K562 (cell line): ENCODE results near the gene NR2F1. TPM values are rescaled to one million over a fixed set of nuclear protein-coding genes. Genes with fewer than 3 reads are reported as not detected.

Experiments used
- ATAC-seq: fragments of 200-7000 bp; cut with Tn5 transposase; 3 replicates; pipeline ENCODE4 v1.9.1; 2020; ENCODE audit warnings: moderate library complexity
- BruUV-seq: library from RNA; stranded (reverse); fragments of 400-500 nt; replicated peaks from 2 replicates; lab custom pipeline; 2021; lab: Mats Ljungman, UMichigan
- CTCF ChIA-PET: fragments of 300-600 bp; formaldehyde crosslinking; extraction: SDS; loops from one replicate; lab custom pipeline; 2021; ENCODE audit warnings: low intra/inter-chr PET ratio; lab: Yijun Ruan, JAX
- POLR2A ChIA-PET: fragments of 300-600, 350-650 bp; sonication (Branson Sonifier 250); formaldehyde crosslinking; extraction: SDS; loops from one replicate; lab custom pipeline; 2021; ENCODE audit warnings: antibody characterized with exemption, inconsistent platforms; lab: Yijun Ruan, JAX
- DNase-seq, 4 experiments: peaks; one replicate each; pipeline versions ENCODE4 v3.0.0 to v3.0.0-alpha.2; 2011 to 2018; ENCODE audit warnings: low spot score in 3 of 4, mixed read lengths in 3 of 4; ENCODE audit errors: extremely low read depth in 1 of 4
- FAIRE-seq: peaks from 2 replicates; lab custom pipeline; 2011; peaks lifted over from hg19 to GRCh38; lab: Jason Lieb, UNC
- H2AFZ ChIP-seq: 2 replicates; pipeline ENCODE4 v1.6.0; 2011; ENCODE audit warnings: low read depth, low read length, control low read depth, inconsistent platforms
- H3K27ac ChIP-seq: fragments of 200-600 bp; 3 replicates; pipeline ENCODE4 v1.8.0; 2011; ENCODE audit warnings: low read depth, mild to moderate bottlenecking, control low read depth, inconsistent platforms, low read length, moderate library complexity, mixed read lengths; ENCODE audit errors: extremely low read depth
- H3K27me3 ChIP-seq, 2 experiments: fragments of 300-600 bp in 1 of 2; 2 replicates in 1 of 2; 3 replicates in 1 of 2; pipeline versions ENCODE4 v1.6.0 to v1.8.0; 2011; ENCODE audit warnings: inconsistent platforms in 2 of 2, low read length in 2 of 2, mild to moderate bottlenecking in 1 of 2, mixed read lengths in 1 of 2, moderate library complexity in 1 of 2; ENCODE audit not compliant: control insufficient read depth in 2 of 2, insufficient read depth in 2 of 2
- H3K36me3 ChIP-seq: fragments of 300-600 bp; 3 replicates; pipeline ENCODE4 v1.8.0; 2011; ENCODE audit warnings: mild to moderate bottlenecking, low read length, inconsistent platforms; ENCODE audit not compliant: control insufficient read depth, insufficient read depth
- H3K4me1 ChIP-seq, 2 experiments: fragments of 200-600 bp in 1 of 2; replicated peaks in 1 of 2; 2 replicates in 1 of 2; 3 replicates in 1 of 2; pipeline versions ENCODE4 v1.5.1 to v1.8.0; 2011; ENCODE audit warnings: inconsistent platforms in 2 of 2, low read length in 2 of 2, mild to moderate bottlenecking in 1 of 2, mixed read lengths in 1 of 2, moderate library complexity in 1 of 2; ENCODE audit not compliant: control insufficient read depth in 2 of 2, insufficient read depth in 2 of 2
- H3K4me2 ChIP-seq: 2 replicates; pipeline ENCODE4 v1.6.1; 2011; ENCODE audit warnings: low read length, control low read depth, inconsistent platforms, mixed read lengths; ENCODE audit not compliant: insufficient read depth
- H3K4me3 ChIP-seq: fragments of 200-600 bp; sonication (generic), shearing (Covaris generic); 2 replicates; pipeline ENCODE4 v1.5.1; 2016; ENCODE audit warnings: control low read depth, inconsistent platforms
- H3K79me2 ChIP-seq: fragments of 200-600 bp; 3 replicates; pipeline ENCODE4 v1.8.0; 2011; ENCODE audit warnings: low read length, inconsistent platforms; ENCODE audit not compliant: control insufficient read depth, insufficient read depth
- H3K9ac ChIP-seq, 2 experiments: 2 replicates each; pipeline versions ENCODE4 v1.6.0 to v1.6.1; 2011; ENCODE audit warnings: low read depth in 2 of 2, low read length in 2 of 2, control low read depth in 1 of 2, inconsistent platforms in 1 of 2, mild to moderate bottlenecking in 1 of 2, mixed read lengths in 1 of 2; ENCODE audit not compliant: insufficient read depth in 1 of 2
- H3K9me1 ChIP-seq: one replicate; pipeline ENCODE4 v1.6.0; 2011; ENCODE audit warnings: inconsistent platforms, mild to moderate bottlenecking, low read length, moderate library complexity; ENCODE audit not compliant: control insufficient read depth, insufficient read depth
- H3K9me3 ChIP-seq: replicated peaks from 2 replicates; pipeline ENCODE4 v1.5.1; 2011; ENCODE audit warnings: low read depth, low read length, inconsistent platforms; ENCODE audit not compliant: control insufficient read depth, insufficient read depth
- H4K20me1 ChIP-seq: replicated peaks from 2 replicates; pipeline ENCODE4 v1.6.1; 2011; ENCODE audit warnings: low read length, inconsistent platforms, mixed read lengths; ENCODE audit not compliant: control insufficient read depth, insufficient read depth
- ARID2 ChIP-seq: fragments of 450-650 bp; IDR thresholded peaks from 2 replicates; pipeline ENCODE4 v1.6.1; 2017; ENCODE audit warnings: antibody characterized with exemption, mild to moderate bottlenecking
- ETV1 ChIP-seq: fragments of 450-650 bp; conservative IDR thresholded peaks from 2 replicates; pipeline ENCODE4 v1.6.1; 2016; ENCODE audit warnings: missing genetic modification characterization, control low read depth, low read depth, missing compliant biosample characterization
- HIVEP1 ChIP-seq: fragments of 250-450 bp; sonication (Bioruptor Pico); IDR thresholded peaks from 2 replicates; pipeline ENCODE4 v1.4.0; 2020; ENCODE audit warnings: mild to moderate bottlenecking
- HMBOX1 ChIP-seq: sonication (generic); IDR thresholded peaks from 2 replicates; pipeline ENCODE4 v1.6.1; 2016
- NRF1 ChIP-seq, 2 experiments: fragments of 450-650 bp; IDR thresholded peaks in 1 of 2; conservative IDR thresholded peaks in 1 of 2; 2 replicates each; pipeline ENCODE4 v1.6.1; 2014; ENCODE audit warnings: mild to moderate bottlenecking in 2 of 2
- ZNF583 ChIP-seq: fragments of 250-450 bp; sonication (Bioruptor Pico); IDR thresholded peaks from 2 replicates; pipeline ENCODE4 v1.4.0; 2020
- in situ Hi-C: fragments of 300-500 bp; cut with MboI; formaldehyde crosslinking; loops from 4 replicates; pipeline ENCODE4 v1.15.0; 2018; ENCODE audit warnings: inconsistent platforms, mixed read lengths
- intact Hi-C: fragments of 100-400 bp; cut with micrococcal nuclease; formaldehyde crosslinking; loops from 2 replicates; pipeline ENCODE4 v1.14.2; 2022
- polyA plus RNA-seq, 8 experiments: library from polyadenylated mRNA; depleted of rRNA in 4 of 8; stranded (reverse) in 5 of 8; unstranded in 3 of 8; fragments of >200 nt; fragmentation: Nextera tagmentation in 2 of 8; fragmentation: Illumina TruSeq in 1 of 8; extraction: Ambion mirVana in 2 of 8; extraction: Trizol in 1 of 8; gene quantifications; 2 replicates each; pipeline versions ENCODE4 v1.2.1 to v1.2.3, GENCODE V29; 2011 to 2014; ENCODE audit warnings: inconsistent platforms in 1 of 8, missing spikeins in 1 of 8
- total RNA-seq, 7 experiments: library from RNA; depleted of rRNA in 6 of 7; stranded (reverse); fragments of >200 nt in 6 of 7; fragmentation: Illumina TruSeq in 2 of 7; extraction: Trizol in 2 of 7; gene quantifications; 2 replicates each; pipeline versions ENCODE4 v1.2.1 to v1.2.3, GENCODE V29; 2011 to 2021; ENCODE audit warnings: low replicate concordance in 1 of 7
- TF ChIP-seq, protein P1 (sequence below): sonication (generic); formaldehyde crosslinking; IDR thresholded peaks from 2 replicates; pipeline ENCODE4 v1.8.1; 2022; ENCODE audit warnings: missing genetic modification reagents

NR2F1 gene
- total and polyA plus RNA-seq, 9 of the 15 experiments (the other 6 are each of a cell fraction or from before 2014, with no cell fraction given), result 0.18 TPM; not detected in 8

DNA sequence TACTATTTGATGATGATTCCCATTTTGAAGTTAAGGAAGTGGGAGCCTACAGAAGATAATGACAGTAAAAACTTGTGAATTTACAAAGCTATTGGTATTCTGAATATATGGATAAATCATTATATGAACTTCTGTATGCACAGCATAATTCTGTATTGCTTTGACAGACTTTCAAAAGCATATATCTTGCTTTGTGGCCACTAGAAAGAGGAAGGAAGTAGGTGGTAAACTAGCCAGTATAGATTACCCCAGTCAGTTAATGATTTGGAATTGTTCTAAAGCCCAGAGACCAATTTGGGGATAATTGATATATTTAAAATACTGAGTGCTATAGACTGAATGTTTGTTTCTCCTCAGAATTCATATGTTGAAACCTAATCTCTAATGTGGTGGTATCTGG lies 53.0 kb downstream of the NR2F1 start:
- ChIA-PET CTCF (no interaction called here), POLR2A (no interaction called here)
- in situ Hi-C loops (no loop called here), intact Hi-C loops (no loop called here)
- ATAC-seq (no peak), FAIRE-seq (no peak), DNase-seq (no peak)
- no peaks in the 10 kb centered on the region for H3K36me3 ChIP-seq
- no peaks in the 10 kb centered on the region for H3K4me1 ChIP-seq
- H3K9me3 ChIP-seq, result no peaks in the 10 kb centered on the region
- no peaks in the 10 kb centered on the region for H3K79me2 ChIP-seq
- no peak overlapping the region for H3K4me2 ChIP-seq
- no peaks in the 10 kb centered on the region for H3K27me3 ChIP-seq
- no peak overlapping the region for H3K4me3 ChIP-seq
- H4K20me1 ChIP-seq, result no peaks in the 10 kb centered on the region
- TF ChIP-seq ARID2 (no peak), NRF1 (conservative IDR thresholded peaks at IDR 0.05 in 1 of 2, IDR thresholded peaks at IDR 0.05 in 1 of 2) (no peak), HIVEP1 (CRISPR knock-in tag) (no peak), HMBOX1 (no peak), ZNF583 (no peak), ETV1 (tag) (no peak)
- TF ChIP-seq, protein P1, sequence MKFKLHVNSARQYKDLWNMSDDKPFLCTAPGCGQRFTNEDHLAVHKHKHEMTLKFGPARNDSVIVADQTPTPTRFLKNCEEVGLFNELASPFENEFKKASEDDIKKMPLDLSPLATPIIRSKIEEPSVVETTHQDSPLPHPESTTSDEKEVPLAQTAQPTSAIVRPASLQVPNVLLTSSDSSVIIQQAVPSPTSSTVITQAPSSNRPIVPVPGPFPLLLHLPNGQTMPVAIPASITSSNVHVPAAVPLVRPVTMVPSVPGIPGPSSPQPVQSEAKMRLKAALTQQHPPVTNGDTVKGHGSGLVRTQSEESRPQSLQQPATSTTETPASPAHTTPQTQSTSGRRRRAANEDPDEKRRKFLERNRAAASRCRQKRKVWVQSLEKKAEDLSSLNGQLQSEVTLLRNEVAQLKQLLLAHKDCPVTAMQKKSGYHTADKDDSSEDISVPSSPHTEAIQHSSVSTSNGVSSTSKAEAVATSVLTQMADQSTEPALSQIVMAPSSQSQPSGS (CRISPR knock-in tag), result no peak
- no peak overlapping the region for H3K9ac ChIP-seq
- no peak overlapping the region for H2AFZ ChIP-seq
- H3K9me1 ChIP-seq, result no peaks in the 10 kb centered on the region
- no peak overlapping the region for H3K27ac ChIP-seq
- BruUV-seq, result no TSS peak
